HEK293T (cell line): Measurements from ENCODE around the gene EEF1A1.

Source experiments
- ARNT ChIP-seq: fragments of 450-650 bp; IDR thresholded peaks from 2 replicates; pipeline ENCODE4 v1.6.1; 2017; ENCODE audit warnings: mild to moderate bottlenecking
- BHLHE40 ChIP-seq: fragments of 450-650 bp; IDR thresholded peaks from 2 replicates; pipeline ENCODE4 v1.6.1; 2016; ENCODE audit warnings: mild to moderate bottlenecking, moderate library complexity, borderline replicate concordance
- CTBP1 ChIP-seq: fragments of 450-650 bp; IDR thresholded peaks from 2 replicates; pipeline ENCODE4 v1.6.1; 2016; ENCODE audit warnings: borderline replicate concordance
- ELF4 ChIP-seq: fragments of 450-650 bp; IDR thresholded peaks from 2 replicates; pipeline ENCODE4 v1.6.1; 2017; ENCODE audit warnings: antibody characterized with exemption
- FOXA1 ChIP-seq: fragments of 450-650 bp; IDR thresholded peaks from 2 replicates; pipeline ENCODE4 v1.6.1; 2016; ENCODE audit warnings: mild to moderate bottlenecking
- FOXM1 ChIP-seq: fragments of 450-650 bp; IDR thresholded peaks from 2 replicates; pipeline ENCODE4 v1.6.1; 2017; ENCODE audit warnings: mild to moderate bottlenecking, borderline replicate concordance
- HDGF ChIP-seq: fragments of 450-650 bp; IDR thresholded peaks from 2 replicates; pipeline ENCODE4 v1.6.1; 2017; ENCODE audit warnings: antibody characterized with exemption, borderline replicate concordance
- LEF1 ChIP-seq: fragments of 450-650 bp; IDR thresholded peaks from 2 replicates; pipeline ENCODE4 v1.6.1; 2017; ENCODE audit warnings: mild to moderate bottlenecking, borderline replicate concordance
- SP1 ChIP-seq: fragments of 450-650 bp; IDR thresholded peaks from 2 replicates; pipeline ENCODE4 v1.6.1; 2017
- SUZ12 ChIP-seq: fragments of 450-650 bp; IDR thresholded peaks from 2 replicates; pipeline ENCODE4 v1.6.1; 2016; ENCODE audit warnings: mild to moderate bottlenecking
- TARDBP ChIP-seq: fragments of 450-650 bp; IDR thresholded peaks from 2 replicates; pipeline ENCODE4 v1.6.1; 2016
- TF ChIP-seq, protein P1 (sequence below): fragments of 450-650 bp; IDR thresholded peaks from 2 replicates; pipeline ENCODE4 v1.6.1; 2016

DNA sequence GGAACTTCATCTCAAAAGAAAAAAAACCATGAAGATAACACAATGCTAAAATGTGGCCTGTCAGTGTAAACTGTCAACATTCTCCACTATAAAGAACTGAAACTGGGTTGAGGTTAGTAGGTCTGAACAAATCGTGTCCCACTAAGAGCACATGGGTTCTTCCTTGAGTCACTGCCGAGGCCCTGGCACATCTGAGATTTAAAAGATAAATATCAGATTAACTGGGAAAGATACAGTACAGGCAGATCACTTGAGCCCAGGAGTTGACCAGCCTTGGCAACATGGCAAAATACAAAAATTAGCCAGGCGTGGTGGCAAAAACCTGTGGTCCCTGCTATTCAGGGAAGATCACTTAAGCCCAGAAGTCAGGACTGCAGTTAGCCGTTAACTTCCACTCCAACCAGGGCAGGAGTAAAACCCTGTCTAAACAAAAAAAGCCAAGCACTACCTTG lies 5.6 kb downstream of the EEF1A1 start:
- TF ChIP-seq CTBP1 (no peak), BHLHE40 (no peak), SUZ12 (no peak), HDGF (no peak), SP1 (no peak), ELF4 (no peak), TARDBP (no peak), FOXM1 (no peak), LEF1 (no peak), ARNT (no peak), FOXA1 (no peak)
- TF ChIP-seq, protein P1, sequence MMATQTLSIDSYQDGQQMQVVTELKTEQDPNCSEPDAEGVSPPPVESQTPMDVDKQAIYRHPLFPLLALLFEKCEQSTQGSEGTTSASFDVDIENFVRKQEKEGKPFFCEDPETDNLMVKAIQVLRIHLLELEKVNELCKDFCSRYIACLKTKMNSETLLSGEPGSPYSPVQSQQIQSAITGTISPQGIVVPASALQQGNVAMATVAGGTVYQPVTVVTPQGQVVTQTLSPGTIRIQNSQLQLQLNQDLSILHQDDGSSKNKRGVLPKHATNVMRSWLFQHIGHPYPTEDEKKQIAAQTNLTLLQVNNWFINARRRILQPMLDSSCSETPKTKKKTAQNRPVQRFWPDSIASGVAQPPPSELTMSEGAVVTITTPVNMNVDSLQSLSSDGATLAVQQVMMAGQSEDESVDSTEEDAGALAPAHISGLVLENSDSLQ: no peak
